CD4-positive, alpha-beta memory T cell (primary cell): ENCODE measurements around the gene TENT5C. TPM values are rescaled to one million over a fixed set of nuclear protein-coding genes. Genes with fewer than 3 reads are reported as not detected.
A peak's percentile ranks its signal among the peaks of the same experiment; 100 is the strongest.

ENCODE experiments used
- CTCF ChIA-PET: fragments of 350-600 bp; sonication (Branson Sonifier 250); formaldehyde crosslinking; loops from one replicate; lab custom pipeline; 2021; ENCODE audit warnings: inconsistent platforms; ENCODE audit not compliant: partially characterized antibody; lab: Charles Lee
- POLR2A ChIA-PET: fragments of 350-600 bp; sonication (Branson Sonifier 250); formaldehyde crosslinking; loops from one replicate; lab custom pipeline; 2021; ENCODE audit not compliant: partially characterized antibody; lab: Charles Lee
- DNase-seq, 5 donors: peaks; one replicate each; pipeline versions ENCODE4 v3.0.0 to v3.0.0-alpha.2; 2020 to 2022; ENCODE audit warnings: mixed read lengths in 1 of 5
- H3K27ac ChIP-seq: one replicate; pipeline ENCODE4 v1.7.0; 2013; ENCODE audit warnings: low read depth, low read length
- H3K27me3 ChIP-seq: 2 replicates; pipeline ENCODE4 v1.7.0; 2013; ENCODE audit warnings: mild to moderate bottlenecking, low read length, moderate library complexity; ENCODE audit not compliant: insufficient read depth
- H3K36me3 ChIP-seq: 2 replicates; pipeline ENCODE4 v1.7.0; 2013; ENCODE audit warnings: mild to moderate bottlenecking, low read length, moderate library complexity; ENCODE audit not compliant: insufficient read depth
- H3K4me1 ChIP-seq: 2 replicates; pipeline ENCODE4 v1.7.0; 2013; ENCODE audit warnings: mild to moderate bottlenecking, low read length, moderate library complexity; ENCODE audit not compliant: insufficient read depth
- H3K4me3 ChIP-seq, 2 donors: one replicate each; pipeline ENCODE4 v1.7.0; 2013; ENCODE audit warnings: low read length in 2 of 2, mild to moderate bottlenecking in 1 of 2
- H3K9me3 ChIP-seq, 2 donors: one replicate each; pipeline ENCODE4 v1.7.0; 2013; ENCODE audit warnings: low read length in 2 of 2, control low read depth in 1 of 2; ENCODE audit not compliant: control insufficient read depth in 1 of 2
- H3K27ac Mint-ChIP-seq, 7 donors: one replicate each; pipeline ENCODE4 v1.8.0; 2020 to 2021; ENCODE audit warnings: mixed read lengths in 7 of 7, mild to moderate bottlenecking in 6 of 7, inconsistent platforms in 3 of 7, moderate library complexity in 3 of 7
- H3K27me3 Mint-ChIP-seq, 2 donors: one replicate each; pipeline ENCODE4 v1.8.0; 2020 to 2021; ENCODE audit warnings: mixed read lengths in 2 of 2
- H3K36me3 Mint-ChIP-seq, 2 donors: one replicate each; pipeline ENCODE4 v1.8.0; 2020 to 2021; ENCODE audit warnings: mixed read lengths in 2 of 2, inconsistent platforms in 1 of 2, mild to moderate bottlenecking in 1 of 2
- H3K4me1 Mint-ChIP-seq, 4 donors: one replicate each; pipeline ENCODE4 v1.8.0; 2020 to 2021; ENCODE audit warnings: mixed read lengths in 4 of 4, mild to moderate bottlenecking in 1 of 4
- H3K4me3 Mint-ChIP-seq, 8 donors: one replicate each; pipeline ENCODE4 v1.8.0; 2020 to 2021; ENCODE audit warnings: mixed read lengths in 8 of 8, mild to moderate bottlenecking in 7 of 8, moderate library complexity in 6 of 8, inconsistent platforms in 3 of 8
- H3K9me3 Mint-ChIP-seq, 8 donors: one replicate each; pipeline ENCODE4 v1.8.0; 2020 to 2021; ENCODE audit warnings: mixed read lengths in 8 of 8, mild to moderate bottlenecking in 5 of 8, inconsistent platforms in 3 of 8, moderate library complexity in 1 of 8
- intact Hi-C: fragments of 100-400 bp; cut with micrococcal nuclease; formaldehyde crosslinking; loops from one replicate; pipeline ENCODE4 v1.15.1; 2023
- polyA plus RNA-seq, 2 donors: library from polyadenylated mRNA; unstranded; fragments of 300-500 nt; fragmentation: Illumina TruSeq; gene quantifications; one replicate each; pipeline ENCODE4 v1.2.3, GENCODE V29; 2021
- total RNA-seq, 2 experiments: library from RNA; stranded (reverse); gene quantifications; one replicate each; pipeline ENCODE4 v1.2.3, GENCODE V29; 2021

TENT5C gene
- total and polyA plus RNA-seq, 4 experiments from 2014 or later, result 5.3 to 43.0 (median 14.4) TPM

GRCh38 chr1:117674521-117675400 is 68.9 kb downstream of the TENT5C start:
- no peak overlapping the region for H3K27ac ChIP-seq
- peaks cover 5 to 9% (median 7%) of the 10 kb centered on the region in 4 donors for H3K4me1 Mint-ChIP-seq
- H3K27ac Mint-ChIP-seq, result peak overlapping the region in 6 of 7 donors; percentile 3 to 88 (median 74)
- H3K4me3 ChIP-seq, result no peak overlapping the region
- no peak overlapping the region for H3K4me3 Mint-ChIP-seq
- CTCF ChIA-PET, result interaction anchor here (0.8 to 19.1 kb wide), 40 partner anchors 8 to 366 kb away, joined by 3 to 278 read pairs (median 6); partner anchors contain the start of gene TENT5C
- intact Hi-C loops, result loop anchor here (1.0 to 5.0 kb wide), 8 partner anchors 10 to 307 kb away; partner anchors contain the start of genes MAN1A2 and TENT5C
- H3K9me3 Mint-ChIP-seq, result no peaks in the 10 kb centered on the region
- H3K36me3 Mint-ChIP-seq, result no peaks in the 10 kb centered on the region
- DNase-seq, result peak; percentile 64 to 72 (median 66)
- H3K4me1 ChIP-seq, result peaks cover 8% of the 10 kb centered on the region
- no peaks in the 10 kb centered on the region for H3K9me3 ChIP-seq
- H3K27me3 ChIP-seq, result no peaks in the 10 kb centered on the region
- peaks cover 0 to 2% of the 10 kb centered on the region in 2 donors for H3K27me3 Mint-ChIP-seq
- no peaks in the 10 kb centered on the region for H3K36me3 ChIP-seq
- POLR2A ChIA-PET, result interaction anchor here (1.0 to 3.7 kb wide), 9 partner anchors 10 to 307 kb away, joined by 3 to 54 read pairs (median 8); partner anchors contain the start of genes MAN1A2 and TENT5C

GRCh38 chr1:117675907-117676430 is 70.1 kb downstream of the TENT5C start:
- no peaks in the 10 kb centered on the region for H3K36me3 ChIP-seq
- no peak overlapping the region for H3K4me3 ChIP-seq
- Mint-ChIP-seq H3K36me3 (no peaks in the 10 kb centered on the region), H3K4me3 (no peak overlapping the region), H3K27me3 (peaks cover 0 to 2% of the 10 kb centered on the region in 2 donors), H3K9me3 (no peaks in the 10 kb centered on the region), H3K27ac (no peak overlapping the region), H3K4me1 (peaks cover 5 to 9% (median 7%) of the 10 kb centered on the region in 4 donors)
- H3K9me3 ChIP-seq, result no peaks in the 10 kb centered on the region
- ChIA-PET CTCF (interaction anchor here (0.8 to 19.1 kb wide), 13 partner anchors 12 to 318 kb away, joined by 3 to 278 read pairs (median 15); partner anchors contain the start of gene TENT5C), POLR2A (interaction anchor here (3.7 kb wide), 1 partner anchor 20 kb away, joined by 26 read pairs; no protein-coding TSS in a partner anchor)
- H3K4me1 ChIP-seq, result peaks cover 8% of the 10 kb centered on the region
- no peak for DNase-seq
- H3K27ac ChIP-seq, result no peak overlapping the region
- intact Hi-C loops, result no loop called here
- H3K27me3 ChIP-seq, result no peaks in the 10 kb centered on the region

GRCh38 chr1:117676615-117677130 is 70.8 kb downstream of the TENT5C start:
- DNase-seq, result no peak
- ChIA-PET CTCF (interaction anchor here (0.8 to 19.1 kb wide), 11 partner anchors 12 to 319 kb away, joined by 3 to 278 read pairs (median 22); partner anchors contain the start of gene TENT5C), POLR2A (interaction anchor here (0.7 kb wide), 1 partner anchor 144 kb away, joined by 3 read pairs; no protein-coding TSS in a partner anchor)
- H3K4me3 Mint-ChIP-seq, result no peak overlapping the region
- peak overlapping the region in 1 of 7 donors; percentile 60 for H3K27ac Mint-ChIP-seq
- H3K36me3 Mint-ChIP-seq, result no peaks in the 10 kb centered on the region
- peaks cover 5 to 9% (median 7%) of the 10 kb centered on the region in 4 donors for H3K4me1 Mint-ChIP-seq
- H3K36me3 ChIP-seq, result no peaks in the 10 kb centered on the region
- intact Hi-C loops, result no loop called here
- H3K27me3 ChIP-seq, result no peaks in the 10 kb centered on the region
- peaks cover 0 to 2% of the 10 kb centered on the region in 2 donors for H3K27me3 Mint-ChIP-seq
- peaks cover 8% of the 10 kb centered on the region for H3K4me1 ChIP-seq
- no peak overlapping the region for H3K27ac ChIP-seq
- no peak overlapping the region for H3K4me3 ChIP-seq
- H3K9me3 ChIP-seq, result no peaks in the 10 kb centered on the region
- H3K9me3 Mint-ChIP-seq, result no peaks in the 10 kb centered on the region

Other genes with a start within 250 kb of the TENT5C start
- 10 to 100 TPM; 57.0 to 66.5 TPM for gene MAN1A2, start 238.6 kb upstream of the TENT5C start, total RNA-seq
- gene MAN1A2, start 238.6 kb upstream of the TENT5C start, polyA plus RNA-seq, result 10 to 100 TPM; 17.5 to 24.1 TPM